HUDEP-2 (cell line): ENCODE results near the gene SPDYE6.
"Not testable (repeated sequence)": the region's sequence is repeated elsewhere in the genome, so short reads cannot be mapped to it uniquely, and the experiment has no call there.

Source experiments
- DNase-seq, 76 experiments: peaks; one replicate each; lab custom pipeline; 2025; ENCODE audit not compliant: unreplicated experiment in 76 of 76; lab: John Stamatoyannopoulos, UW

Gene SPDYE6

DNA sequence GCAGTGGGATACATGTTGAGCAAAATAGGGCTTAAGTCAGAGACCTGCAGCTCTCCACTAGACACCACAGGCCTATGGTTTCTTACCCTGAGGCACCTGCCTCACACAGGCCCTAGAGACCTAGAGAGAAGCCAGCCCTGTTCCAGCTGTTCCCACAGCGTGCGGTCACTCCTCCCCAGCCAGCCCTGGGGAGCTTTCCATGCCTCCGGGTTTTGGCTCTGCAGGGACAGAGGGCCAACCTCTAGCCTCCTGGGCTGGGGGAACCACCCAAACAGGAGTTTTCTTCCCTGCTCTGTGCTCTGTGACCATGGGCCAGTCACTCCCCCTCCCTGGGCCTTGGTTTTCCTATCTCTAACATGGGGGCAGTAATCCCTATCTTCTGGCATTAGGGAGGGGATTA, 36.6 kb downstream of the SPDYE6 start:
- no peak for DNase-seq

DNA sequence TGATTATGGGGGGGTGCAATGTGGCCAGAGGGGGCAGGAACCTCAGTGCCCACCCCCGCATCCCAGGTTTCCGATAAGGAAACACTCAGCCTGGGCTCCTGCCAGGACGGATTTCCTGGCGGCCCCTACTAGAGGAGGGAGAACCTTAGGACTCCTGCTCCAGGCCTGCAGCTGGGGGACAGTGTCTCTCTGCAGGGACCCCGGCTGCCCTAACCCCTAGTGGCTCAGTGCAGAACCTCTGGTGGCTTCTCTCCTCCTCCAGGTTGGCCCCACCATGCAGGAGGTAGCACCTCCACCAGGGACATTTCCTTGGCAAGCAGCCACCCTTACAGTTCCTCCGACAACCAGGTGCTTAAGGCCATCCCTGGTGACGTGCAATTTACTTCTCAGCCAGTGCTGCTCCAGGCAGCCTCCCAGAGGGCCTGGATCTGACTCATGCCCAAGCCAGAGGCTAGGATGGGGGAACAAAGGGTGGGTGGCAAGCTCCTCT, 37.7 kb downstream of the SPDYE6 start:
- DNase-seq, result no peak

DNA sequence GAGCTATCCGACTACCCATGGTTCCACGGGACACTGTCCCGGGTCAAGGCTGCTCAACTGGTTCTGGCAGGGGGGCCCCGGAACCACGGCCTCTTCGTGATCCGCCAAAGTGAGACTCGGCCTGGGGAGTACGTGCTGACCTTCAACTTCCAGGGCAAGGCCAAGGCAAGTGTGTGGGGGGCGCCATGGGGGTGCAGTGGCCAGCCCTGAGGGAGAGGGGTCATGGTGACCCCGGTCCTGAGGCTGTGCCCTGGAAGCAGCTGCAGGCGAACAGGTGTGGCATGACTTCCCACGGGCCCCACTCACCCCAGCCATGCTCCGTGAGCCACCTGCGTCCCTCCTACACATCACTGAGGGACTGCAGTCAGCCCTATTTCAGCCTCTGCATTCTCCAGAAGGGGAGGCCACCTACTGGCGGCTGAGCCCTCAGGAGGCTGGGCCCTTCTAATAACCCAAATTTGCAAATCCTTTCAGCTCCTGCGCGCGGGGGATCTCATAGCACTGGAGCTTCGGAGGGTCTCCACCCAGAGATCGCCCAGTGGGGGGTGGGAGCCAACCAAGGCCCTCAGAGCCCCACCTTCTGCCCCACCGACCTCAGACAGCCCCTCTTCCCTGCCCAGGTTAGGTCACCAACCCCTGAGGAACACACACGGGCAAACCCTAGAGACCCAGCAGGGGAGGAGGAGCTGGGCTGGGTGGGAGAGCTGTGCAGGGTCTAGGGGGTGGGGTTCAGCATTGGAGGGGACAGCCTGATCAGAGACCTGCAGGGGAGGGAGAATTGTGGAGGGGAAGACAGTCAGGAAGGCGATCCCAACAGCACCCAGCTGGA, 38.8 kb downstream of the SPDYE6 start:
- no peak for DNase-seq

DNA sequence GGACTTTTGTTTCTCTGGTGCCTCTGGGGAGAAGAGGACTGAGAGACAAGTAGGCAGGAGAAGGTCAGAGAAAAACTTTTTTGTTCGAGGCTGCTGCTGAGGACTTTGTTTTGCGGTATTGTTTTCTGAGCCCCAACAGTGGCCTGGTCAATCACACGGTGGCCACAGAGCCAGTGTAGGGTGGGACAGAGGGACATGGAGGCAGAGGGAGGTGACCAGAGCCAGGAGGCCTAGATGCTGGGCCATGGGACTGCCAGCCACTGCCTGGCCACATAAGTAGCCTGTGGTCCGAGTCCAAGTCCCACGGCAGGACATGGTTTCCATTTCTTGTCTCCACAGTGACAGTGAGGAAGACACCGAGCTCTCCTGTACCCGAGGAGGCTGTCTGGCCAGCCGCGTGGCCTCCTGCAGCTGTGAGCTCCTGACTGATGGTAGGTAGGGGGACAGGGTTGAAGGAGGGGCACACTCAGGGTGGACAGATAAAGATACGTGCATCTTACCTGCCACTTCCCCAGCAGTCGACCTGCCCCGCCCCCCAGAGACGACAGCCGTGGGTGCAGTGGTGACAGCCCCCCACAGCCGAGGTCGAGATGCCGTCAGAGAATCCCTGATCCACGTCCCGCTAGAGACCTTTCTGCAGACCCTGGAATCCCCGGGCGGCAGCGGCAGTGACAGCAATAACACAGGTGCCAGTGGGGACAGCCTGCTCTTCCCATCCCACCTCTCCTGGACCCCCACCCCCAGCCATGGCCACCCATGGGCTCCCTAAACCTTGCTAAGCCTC, 42.1 kb downstream of the SPDYE6 start:
- DNase-seq, result no peak

DNA sequence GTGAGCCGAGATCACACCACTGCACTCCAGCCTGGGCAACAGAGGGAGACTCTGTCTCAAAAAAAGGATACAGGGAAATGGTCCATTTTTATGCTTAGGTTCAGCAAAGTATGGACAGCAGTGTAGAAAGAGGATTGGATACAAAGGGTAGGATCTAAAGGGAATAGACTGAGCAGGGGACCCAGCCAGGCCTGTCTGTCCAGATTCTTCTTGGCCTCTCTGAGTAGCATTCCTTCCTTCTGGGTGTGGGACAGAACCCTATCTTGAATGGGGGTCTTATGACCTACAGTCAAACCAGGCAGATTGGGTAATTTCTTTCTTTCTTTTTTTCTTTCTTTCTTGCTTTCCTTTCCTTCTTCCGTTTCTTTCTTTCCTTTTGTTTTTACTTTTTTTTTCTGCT, 43.9 kb downstream of the SPDYE6 start:
- no peak for DNase-seq

DNA sequence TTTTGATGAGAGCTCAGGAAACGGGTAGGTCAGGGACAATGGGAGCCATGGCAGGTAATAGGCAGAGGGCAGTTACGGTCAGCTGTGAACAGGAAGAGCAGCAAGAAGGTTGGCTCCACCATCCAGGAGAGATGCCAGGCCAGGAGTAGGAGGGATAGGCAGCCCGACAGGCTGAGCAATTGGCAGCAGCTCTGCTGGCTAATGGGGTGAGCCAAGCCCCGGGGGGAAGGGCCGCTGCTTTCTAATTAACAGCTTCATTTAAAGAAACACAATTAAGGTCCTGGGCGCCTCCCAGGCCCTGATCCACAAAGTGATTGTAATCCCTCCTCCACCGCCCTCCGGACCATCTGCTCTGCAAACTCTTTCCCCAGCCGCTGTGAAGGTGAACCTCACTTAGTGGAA, 45.8 kb downstream of the SPDYE6 start:
- no peak for DNase-seq

DNA sequence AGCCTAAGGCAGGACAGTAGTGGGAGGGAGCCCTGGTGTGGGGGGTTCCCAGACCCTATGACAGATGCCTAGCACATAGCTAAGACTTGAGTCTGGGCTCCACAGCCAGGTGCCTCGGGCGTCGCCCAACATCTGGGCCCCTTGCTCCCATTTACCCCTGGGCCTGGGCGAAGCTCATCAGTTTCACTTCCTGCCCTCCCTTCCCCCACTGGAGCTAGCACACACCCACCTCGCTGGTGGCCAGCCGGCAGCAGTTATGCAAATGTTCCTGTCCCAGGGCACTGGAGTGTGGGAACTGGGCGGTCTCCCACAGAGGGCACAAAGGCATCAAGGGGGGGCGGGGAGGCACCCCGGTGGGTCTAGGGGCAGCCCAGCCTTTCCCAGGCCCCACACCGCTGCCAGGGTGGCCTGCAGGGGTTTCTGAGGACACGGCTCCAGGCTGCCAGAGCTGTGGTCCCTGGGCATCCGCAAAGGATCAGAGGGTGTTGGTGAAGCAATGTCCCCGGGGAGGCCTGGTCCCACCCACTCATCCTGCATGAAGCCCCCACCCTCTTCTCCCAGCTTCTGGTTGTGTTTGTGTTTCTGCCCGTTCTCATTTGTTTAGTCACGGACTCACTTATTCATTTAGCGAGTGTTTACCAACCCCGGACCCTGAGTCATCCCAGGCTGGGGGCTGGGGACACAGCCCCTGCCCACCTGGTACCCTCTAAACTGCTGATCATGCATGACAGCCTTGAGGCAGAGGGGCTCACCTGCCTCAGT, 49.1 kb downstream of the SPDYE6 start:
- DNase-seq, result peak in 1 of 76 experiments; percentile 5

DNA sequence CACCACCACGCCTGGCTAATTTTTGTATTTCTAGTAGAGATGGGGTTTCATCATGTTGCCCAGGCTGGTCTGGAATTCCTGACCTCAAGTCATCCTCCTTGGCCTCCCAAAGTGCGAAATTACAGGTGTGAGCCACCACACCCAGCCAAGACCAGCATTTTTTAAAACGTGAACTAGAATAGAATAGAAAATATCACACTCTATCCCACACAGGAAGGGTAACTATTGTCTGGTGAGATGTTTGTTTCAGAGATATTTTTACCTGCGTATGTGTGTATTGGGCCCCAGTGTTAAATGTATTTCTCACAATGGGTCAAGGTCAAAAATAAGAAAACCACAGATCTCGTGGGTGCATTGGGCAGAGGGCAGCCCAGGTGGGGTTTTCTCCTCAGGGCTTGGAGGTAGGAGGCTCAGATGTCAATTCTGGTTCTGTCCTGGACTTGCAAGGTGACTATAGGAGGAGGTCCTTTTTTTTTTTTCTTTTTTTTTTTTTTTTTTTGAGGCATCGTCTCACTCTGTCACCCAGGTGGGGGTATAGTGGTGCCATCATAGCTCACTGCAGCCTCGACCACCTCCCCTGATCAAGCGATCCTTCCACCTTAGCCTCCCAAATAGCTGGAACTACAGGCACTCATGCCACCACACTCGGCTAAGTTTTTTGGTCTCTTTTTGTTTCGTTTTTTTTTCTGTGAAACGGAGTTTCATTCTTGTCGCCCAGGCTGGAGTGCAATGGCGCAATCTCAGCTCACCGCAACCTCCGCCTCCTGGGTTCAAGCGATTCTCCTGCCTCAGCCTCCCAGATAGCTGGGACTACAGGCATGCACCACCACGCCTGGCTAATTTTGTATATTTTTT, 50.6 kb downstream of the SPDYE6 start:
- DNase-seq, result no peak

DNA sequence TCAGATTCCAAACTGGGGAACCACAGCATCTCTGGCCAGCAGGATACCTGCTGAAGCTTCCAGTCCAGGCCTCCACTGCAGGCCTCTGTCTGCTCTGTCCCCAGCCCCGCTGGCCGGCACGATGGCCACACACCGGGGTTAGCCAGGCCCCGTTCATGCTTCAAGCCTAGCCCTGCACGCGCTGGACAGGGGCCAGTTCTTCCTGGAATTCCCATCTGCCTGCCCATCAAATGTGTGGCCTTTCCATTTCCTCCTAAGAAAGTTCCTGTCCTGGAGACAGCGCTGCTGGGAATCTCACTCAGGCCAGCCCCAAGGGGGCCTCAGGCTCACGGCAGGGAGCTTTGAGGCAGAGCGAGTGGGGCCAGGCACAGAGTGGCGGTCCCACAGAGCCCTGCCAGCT, 51.6 kb downstream of the SPDYE6 start:
- no peak for DNase-seq

DNA sequence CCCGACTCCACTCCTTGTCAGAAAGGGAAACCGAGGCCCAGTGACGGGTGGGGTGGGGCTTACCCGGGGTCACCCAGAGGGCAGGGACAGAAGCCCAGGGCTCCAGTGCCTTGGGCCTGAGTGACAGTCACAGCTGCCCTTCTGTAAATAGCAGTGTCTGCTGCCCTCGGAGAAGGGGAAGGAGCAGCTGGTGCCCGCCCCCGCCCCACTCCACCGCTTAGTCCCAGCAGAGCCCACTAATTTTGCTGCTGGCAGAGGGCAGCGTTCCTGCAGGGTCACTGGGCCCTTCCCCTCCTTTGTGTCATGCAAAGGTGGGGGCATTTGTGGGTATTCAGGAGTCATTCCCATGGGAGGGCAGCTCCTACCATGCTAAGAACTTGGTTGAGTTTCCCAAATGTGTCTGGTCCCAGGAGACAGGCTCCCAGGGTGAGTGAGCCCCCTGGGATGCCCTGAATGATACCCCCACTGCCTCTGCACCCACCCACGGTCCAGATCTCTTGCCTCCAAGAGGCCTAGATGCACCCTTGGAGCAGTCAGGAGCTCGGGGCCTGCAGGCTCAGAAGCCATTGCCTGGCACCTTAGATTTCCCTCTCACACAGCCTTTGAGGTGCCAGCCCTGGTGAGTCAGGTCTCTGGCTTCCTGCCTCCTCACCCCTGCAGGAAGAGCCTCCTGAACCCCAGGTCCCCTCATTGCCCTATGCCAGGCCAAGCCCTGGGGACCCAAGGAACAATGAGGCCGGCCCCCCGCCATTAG, 52.4 kb downstream of the SPDYE6 start:
- no peak for DNase-seq

DNA sequence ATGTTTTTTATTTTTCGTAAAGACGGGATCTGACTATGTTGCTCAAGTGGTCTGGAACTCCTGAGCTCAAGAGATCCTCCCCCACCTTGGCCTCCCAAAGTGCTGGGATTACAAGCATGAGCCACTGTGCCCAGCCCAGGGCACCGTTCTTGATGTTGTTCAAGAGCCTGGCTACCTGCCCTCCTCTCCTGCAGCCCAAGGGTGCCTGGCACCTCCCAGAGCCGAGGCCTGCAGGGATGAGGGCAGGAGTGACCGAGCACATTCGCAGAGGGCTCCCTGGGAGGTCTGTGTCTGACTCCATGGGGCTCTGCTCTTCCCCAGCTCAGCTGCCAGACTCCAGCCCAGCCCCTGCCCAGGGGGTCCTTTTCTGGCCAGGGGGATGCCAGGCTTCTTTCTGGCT, 54.2 kb downstream of the SPDYE6 start:
- no peak for DNase-seq

DNA sequence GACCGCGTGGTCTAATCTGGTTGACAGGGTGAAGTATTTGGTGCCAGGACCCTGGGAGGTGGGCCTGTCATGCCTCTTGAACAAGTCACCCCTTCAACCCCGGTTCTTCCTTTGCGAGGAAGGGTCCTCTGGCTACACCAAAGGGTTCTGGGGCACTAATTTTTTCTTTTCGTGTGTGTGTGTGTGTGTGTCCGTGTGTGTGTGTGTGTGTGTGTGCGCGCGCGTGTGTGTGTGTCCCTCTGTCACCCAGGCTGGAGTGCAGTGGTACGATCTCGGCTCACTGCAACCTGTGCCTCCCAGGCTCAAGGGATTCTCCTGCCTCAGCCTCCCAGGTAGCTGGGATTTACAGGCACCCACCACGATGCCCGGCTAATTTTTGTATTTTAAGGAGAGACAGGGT, 54.9 kb downstream of the SPDYE6 start:
- DNase-seq, result not testable (repeated sequence)

DNA sequence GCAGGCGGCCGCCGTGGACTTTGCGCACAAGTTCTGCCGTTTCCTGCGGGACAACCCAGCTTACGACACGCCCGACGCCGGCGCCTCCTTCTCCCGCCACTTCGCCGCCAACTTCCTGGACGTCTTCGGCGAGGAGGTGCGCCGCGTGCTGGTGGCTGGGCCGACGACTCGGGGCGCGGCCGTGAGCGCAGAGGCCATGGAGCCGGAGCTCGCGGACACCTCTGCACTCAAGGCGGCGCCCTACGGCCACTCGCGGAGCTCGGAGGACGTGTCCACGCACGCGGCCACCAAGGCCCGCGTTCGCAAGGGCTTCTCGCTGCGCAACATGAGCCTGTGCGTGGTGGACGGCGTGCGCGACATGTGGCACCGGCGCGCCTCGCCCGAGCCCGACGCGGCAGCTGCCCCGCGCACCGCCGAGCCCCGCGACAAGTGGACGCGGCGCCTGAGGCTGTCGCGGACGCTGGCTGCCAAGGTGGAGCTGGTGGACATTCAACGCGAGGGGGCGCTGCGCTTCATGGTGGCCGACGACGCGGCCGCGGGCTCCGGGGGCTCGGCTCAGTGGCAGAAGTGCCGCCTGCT, 55.5 kb downstream of the SPDYE6 start:
- DNase-seq, result no peak

DNA sequence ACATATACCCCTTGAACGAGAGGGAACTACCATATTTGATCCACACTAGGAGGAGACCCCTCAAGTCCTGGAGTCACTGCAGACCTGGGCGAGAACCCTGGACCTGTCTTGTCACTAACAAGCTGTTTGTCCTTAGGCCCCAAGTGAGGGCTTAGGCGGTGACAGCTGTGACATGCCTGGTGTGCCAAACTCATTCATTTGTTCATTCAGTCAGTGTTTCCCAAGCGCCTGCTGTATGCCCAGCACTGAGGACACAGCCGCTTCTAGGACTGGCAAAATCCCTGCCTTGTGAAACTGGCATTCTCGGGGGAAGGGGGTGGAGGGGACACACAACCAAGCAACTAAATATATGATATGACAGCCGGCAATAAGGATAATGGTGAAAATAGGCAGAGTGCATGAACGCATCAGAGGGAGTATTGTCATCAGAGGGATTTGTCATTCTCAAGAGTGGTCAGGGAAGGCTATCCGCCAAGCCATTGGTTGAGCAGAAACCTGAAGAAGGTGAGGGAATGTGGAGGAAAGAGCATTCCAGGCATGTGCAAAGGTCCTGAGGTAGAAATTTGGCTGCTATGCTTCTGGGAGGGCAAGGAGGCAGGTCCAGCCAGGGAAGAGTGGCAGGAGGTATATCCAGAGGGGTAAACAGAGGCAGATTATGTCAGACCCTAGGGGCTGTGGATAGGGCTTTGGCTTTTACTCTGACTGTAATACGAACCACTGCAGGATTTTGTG, 58.6 kb downstream of the SPDYE6 start:
- DNase-seq, result no peak

DNA sequence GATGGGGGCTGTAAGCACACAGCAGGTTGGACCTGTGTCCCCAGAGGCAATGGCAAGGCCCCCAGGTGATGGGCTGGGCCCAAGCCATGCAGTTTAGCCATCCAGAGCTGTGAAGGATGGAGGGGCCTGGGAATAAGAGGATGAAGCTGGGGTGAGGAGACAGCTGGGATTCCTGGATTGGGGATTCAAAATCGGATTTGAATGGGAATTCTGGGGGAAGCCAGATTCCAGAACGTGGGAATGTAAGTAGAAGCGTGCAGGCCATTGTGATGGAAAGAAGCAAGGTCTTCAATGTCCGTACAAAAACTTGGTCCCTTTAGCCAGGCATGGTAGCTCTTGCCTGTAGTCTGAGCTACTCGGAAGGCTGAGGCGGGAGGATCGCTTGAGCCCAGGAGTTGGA, 59.7 kb downstream of the SPDYE6 start:
- DNase-seq, result no peak

DNA sequence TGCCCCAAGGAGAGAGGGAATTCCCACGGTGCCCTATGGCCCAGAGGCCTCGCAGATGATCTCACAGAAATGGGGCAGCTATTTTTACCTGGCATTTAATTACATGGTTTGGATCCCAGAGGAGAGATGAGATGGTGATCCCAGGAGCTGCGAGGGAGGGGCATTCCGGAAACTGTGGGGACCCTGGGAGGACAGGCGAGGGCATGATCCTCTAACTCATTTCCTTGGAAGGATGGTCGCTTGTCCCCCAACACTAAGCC, 60.1 kb downstream of the SPDYE6 start:
- DNase-seq, result no peak
